DND-41 (cell line): ENCODE measurements around the gene GJD3.

Experiments used
- ATAC-seq: fragments of 200-7000 bp; cut with Tn5 transposase; 3 replicates; pipeline ENCODE4 v1.9.1; 2021; ENCODE audit warnings: low read depth; ENCODE audit not compliant: insufficient read depth
- DNase-seq: peaks from one replicate; pipeline ENCODE4 v3.0.0-alpha.2; 2020
- H2AFZ ChIP-seq: 2 replicates; pipeline ENCODE4 v1.6.0; 2012; ENCODE audit warnings: low read depth, low read length
- H3K27ac ChIP-seq: 2 replicates; pipeline ENCODE4 v1.5.1; 2012; ENCODE audit warnings: low read length, inconsistent platforms
- H3K27me3 ChIP-seq: fragments of 200-600 bp; sonication (generic); 2 replicates; pipeline ENCODE4 v1.6.0; 2012; ENCODE audit warnings: low read length, mild to moderate bottlenecking, inconsistent platforms; ENCODE audit not compliant: insufficient read depth, poor library complexity
- H3K36me3 ChIP-seq: 2 replicates; pipeline ENCODE4 v1.5.1; 2012; ENCODE audit warnings: low read length, inconsistent platforms; ENCODE audit not compliant: insufficient read depth
- H3K4me1 ChIP-seq: 2 replicates; pipeline ENCODE4 v1.5.1; 2012; ENCODE audit warnings: mild to moderate bottlenecking, low read length; ENCODE audit not compliant: insufficient read depth
- H3K4me2 ChIP-seq: 2 replicates; pipeline ENCODE4 v1.6.0; 2012; ENCODE audit warnings: mild to moderate bottlenecking, moderate library complexity, low read length, inconsistent platforms; ENCODE audit not compliant: insufficient read depth
- H3K4me3 ChIP-seq, 2 experiments: fragments of 200-600 bp in 1 of 2; shearing (Covaris generic) in 1 of 2; 2 replicates each; pipeline ENCODE4 v1.5.1; 2012 to 2016; ENCODE audit warnings: inconsistent platforms in 2 of 2, low read length in 2 of 2, mild to moderate bottlenecking in 2 of 2, low read depth in 1 of 2, moderate library complexity in 1 of 2
- H3K79me2 ChIP-seq: 2 replicates; pipeline ENCODE4 v1.6.0; 2012; ENCODE audit warnings: low read length, inconsistent platforms; ENCODE audit not compliant: insufficient read depth
- H3K9ac ChIP-seq: 2 replicates; pipeline ENCODE4 v1.6.0; 2012; ENCODE audit warnings: low read depth, mild to moderate bottlenecking, inconsistent platforms, low read length, moderate library complexity
- H3K9me3 ChIP-seq: 2 replicates; pipeline ENCODE4 v1.5.1; 2012; ENCODE audit warnings: low read length, moderate library complexity, mild to moderate bottlenecking, inconsistent platforms; ENCODE audit not compliant: insufficient read depth, severe bottlenecking
- H4K20me1 ChIP-seq: 2 replicates; pipeline ENCODE4 v1.6.0; 2012; ENCODE audit warnings: low read length; ENCODE audit not compliant: insufficient read depth
- CTCF ChIP-seq: IDR thresholded peaks from 2 replicates; pipeline ENCODE4 v1.5.1; 2012; ENCODE audit warnings: borderline replicate concordance, low read length, moderate library complexity, mild to moderate bottlenecking; ENCODE audit not compliant: poor library complexity, severe bottlenecking; ENCODE audit errors: extremely low read depth
- EZH2 ChIP-seq: IDR thresholded peaks from 3 replicates; pipeline ENCODE4 v1.6.1; 2012; ENCODE audit warnings: borderline replicate concordance, low read depth, mild to moderate bottlenecking, moderate library complexity, low read length, inconsistent platforms; ENCODE audit not compliant: severe bottlenecking

The GJD3 gene

GRCh38 chr17:40347319-40348135 lies 17.0 kb downstream of the GJD3 start:
- H3K27ac ChIP-seq: no peak overlapping the region
- ATAC-seq: no peak
- TF ChIP-seq EZH2 (no peak), CTCF (no peak)
- H3K4me3 ChIP-seq: no peak overlapping the region
- peaks cover 4% of the 10 kb centered on the region; the same call in 1 of the 2 replicates for H3K36me3 ChIP-seq
- no peak overlapping the region for H3K9ac ChIP-seq
- no peak overlapping the region for H3K4me2 ChIP-seq
- no peaks in the 10 kb centered on the region for H3K79me2 ChIP-seq
- no peaks in the 10 kb centered on the region for H3K9me3 ChIP-seq
- no peaks in the 10 kb centered on the region for H3K27me3 ChIP-seq
- DNase-seq: no peak
- H3K4me1 ChIP-seq: no peaks in the 10 kb centered on the region
- no peak overlapping the region for H2AFZ ChIP-seq
- peaks cover 11% of the 10 kb centered on the region; the same call in 1 of the 2 replicates for H4K20me1 ChIP-seq

- H3K36me3 ChIP-seq: no peaks in the 10 kb centered on the region
- no peaks in the 10 kb centered on the region for H3K4me1 ChIP-seq
- no peak overlapping the region for H3K27ac ChIP-seq
- H3K9ac ChIP-seq: no peak overlapping the region
- H3K79me2 ChIP-seq: no peaks in the 10 kb centered on the region
- ATAC-seq (no peak), DNase-seq (no peak)
- no peak overlapping the region for H3K4me2 ChIP-seq
- H2AFZ ChIP-seq: no peak overlapping the region
- TF ChIP-seq EZH2 (no peak), CTCF (no peak)
- H4K20me1 ChIP-seq: peaks cover 11% of the 10 kb centered on the region; the same call in 1 of the 2 replicates
- H3K9me3 ChIP-seq: no peaks in the 10 kb centered on the region
- no peak overlapping the region for H3K4me3 ChIP-seq
- no peaks in the 10 kb centered on the region for H3K27me3 ChIP-seq
Observed at GRCh38 chr17:40346765-40347158, 17.8 kb downstream of the GJD3 start.

GRCh38 chr17:40345994-40346764 lies 18.4 kb downstream of the GJD3 start:
- TF ChIP-seq EZH2: no peak
- no peak for TF ChIP-seq CTCF
- Histone ChIP-seq H2AFZ (no peak overlapping the region), H3K27ac (no peak overlapping the region), H3K79me2 (no peaks in the 10 kb centered on the region), H3K9ac (no peak overlapping the region), H3K9me3 (no peaks in the 10 kb centered on the region), H3K4me2 (no peak overlapping the region), H3K4me3 (no peak overlapping the region), H3K4me1 (no peaks in the 10 kb centered on the region), H3K36me3 (no peaks in the 10 kb centered on the region), H3K27me3 (no peaks in the 10 kb centered on the region), H4K20me1 (peaks cover 11% of the 10 kb centered on the region; the same call in 1 of the 2 replicates)
- DNase-seq (no peak), ATAC-seq (no peak)
